HepG2 (cell line): ENCODE results near the gene PSMG3. TPM values are rescaled to one million over a fixed set of nuclear protein-coding genes. Genes with fewer than 3 reads are reported as not detected.

Experiments used
- ATAC-seq: fragments of 200-7000 bp; cut with Tn5 transposase; 3 replicates; pipeline ENCODE4 v1.9.1; 2020; ENCODE audit warnings: mild to moderate bottlenecking, moderate library complexity
- BruUV-seq: library from RNA; stranded (reverse); fragments of 400-500 nt; replicated peaks from 2 replicates; lab custom pipeline; 2021; lab: Mats Ljungman, UMichigan
- CTCF ChIA-PET: fragments of 300-600 bp; formaldehyde crosslinking; extraction: SDS; loops from one replicate; lab custom pipeline; 2021; ENCODE audit warnings: low total read pairs, inconsistent platforms, low intra/inter-chr PET ratio; lab: Yijun Ruan, JAX
- POLR2A ChIA-PET: fragments of 350-600 bp; sonication (Branson Sonifier 250); formaldehyde crosslinking; loops from one replicate; lab custom pipeline; 2020; ENCODE audit warnings: antibody characterized with exemption, inconsistent platforms; lab: Yijun Ruan, JAX
- DNase-seq: peaks from one replicate; pipeline ENCODE4 v3.0.0-alpha.2; 2015; ENCODE audit warnings: low spot score
- FAIRE-seq: peaks from 3 replicates; lab custom pipeline; 2011; peaks lifted over from hg19 to GRCh38; lab: Jason Lieb, UNC
- H2AFZ ChIP-seq: one replicate; pipeline ENCODE4 v1.6.1; 2011; ENCODE audit warnings: low read length, inconsistent platforms
- H3K27ac ChIP-seq: fragments of 300-600 bp; 3 replicates; pipeline ENCODE4 v1.8.0; 2011; ENCODE audit warnings: mixed run types, mild to moderate bottlenecking, mixed read lengths, low read length, inconsistent platforms; ENCODE audit not compliant: insufficient read depth; ENCODE audit errors: extremely low read length
- H3K27me3 ChIP-seq, 2 experiments: fragments of 200-600 bp in 1 of 2; 2 replicates in 1 of 2; 3 replicates in 1 of 2; pipeline versions ENCODE4 v1.6.0 to v1.8.0; 2011; ENCODE audit warnings: low read length in 2 of 2, mild to moderate bottlenecking in 2 of 2, moderate library complexity in 2 of 2, inconsistent platforms in 1 of 2; ENCODE audit not compliant: insufficient read depth in 2 of 2, control insufficient read depth in 1 of 2
- H3K36me3 ChIP-seq, 2 experiments: fragments of 200-600 bp in 1 of 2; replicated peaks in 1 of 2; 2 replicates in 1 of 2; 3 replicates in 1 of 2; pipeline versions ENCODE4 v1.5.1 to v1.8.0; 2011; ENCODE audit warnings: low read length in 2 of 2, inconsistent platforms in 1 of 2; ENCODE audit not compliant: insufficient read depth in 2 of 2, control insufficient read depth in 1 of 2
- H3K4me1 ChIP-seq: 2 replicates; pipeline ENCODE4 v1.5.1; 2012; ENCODE audit warnings: low read length, inconsistent platforms; ENCODE audit not compliant: insufficient read depth
- H3K4me2 ChIP-seq: 2 replicates; pipeline ENCODE4 v1.6.0; 2011; ENCODE audit warnings: low read depth, low read length, inconsistent platforms
- H3K4me3 ChIP-seq, 3 experiments: fragments of 200-600 bp in 1 of 3; sonication (generic), shearing (Covaris generic) in 1 of 3; replicated peaks in 1 of 3; 2 replicates each; pipeline ENCODE4 v1.5.1; 2011 to 2016; ENCODE audit warnings: low read length in 3 of 3, inconsistent platforms in 2 of 3, low read depth in 2 of 3, mild to moderate bottlenecking in 2 of 3, control low read depth in 1 of 3, mixed read lengths in 1 of 3; ENCODE audit not compliant: insufficient read depth in 1 of 3
- H3K79me2 ChIP-seq: one replicate; pipeline ENCODE4 v1.6.1; 2011; ENCODE audit warnings: low read length, inconsistent platforms; ENCODE audit not compliant: insufficient read depth
- H3K9ac ChIP-seq: 2 replicates; pipeline ENCODE4 v1.6.0; 2011; ENCODE audit warnings: mild to moderate bottlenecking, low read depth, low read length, inconsistent platforms; ENCODE audit not compliant: insufficient read depth
- H3K9me3 ChIP-seq: 2 replicates; pipeline ENCODE4 v1.5.1; 2012; ENCODE audit warnings: mild to moderate bottlenecking, low read length
- H4K20me1 ChIP-seq: 2 replicates; pipeline ENCODE4 v1.6.0; 2011; ENCODE audit warnings: inconsistent platforms, mild to moderate bottlenecking, low read length, moderate library complexity; ENCODE audit not compliant: insufficient read depth
- EEA1 ChIP-seq: sonication (generic); formaldehyde crosslinking; IDR thresholded peaks from 2 replicates; pipeline ENCODE4 v1.5.1; 2020; ENCODE audit warnings: mild to moderate bottlenecking, missing genetic modification reagents, borderline replicate concordance
- HIVEP1 ChIP-seq: sonication (generic); formaldehyde crosslinking; IDR thresholded peaks from 2 replicates; pipeline ENCODE4 v1.4.0; 2020; ENCODE audit warnings: mild to moderate bottlenecking, missing genetic modification reagents
- JARID2 ChIP-seq: sonication (generic); formaldehyde crosslinking; IDR thresholded peaks from 2 replicates; pipeline ENCODE4 v1.8.1; 2023; ENCODE audit warnings: missing genetic modification reagents, inconsistent platforms; ENCODE audit not compliant: insufficient replicate concordance
- KDM5B ChIP-seq: sonication (generic); formaldehyde crosslinking; IDR thresholded peaks from 2 replicates; pipeline ENCODE4 v1.4.0; 2020; ENCODE audit warnings: missing genetic modification reagents, mild to moderate bottlenecking, borderline replicate concordance
- MAFK ChIP-seq, 2 experiments: IDR thresholded peaks in 1 of 2; conservative IDR thresholded peaks in 1 of 2; 2 replicates each; pipeline ENCODE4 v1.6.1; 2011; ENCODE audit warnings: improper control_type of control experiment in 2 of 2, low read length in 2 of 2
- MATR3 ChIP-seq: sonication (generic); formaldehyde crosslinking; IDR thresholded peaks from 2 replicates; pipeline ENCODE4 v1.4.0; 2020; ENCODE audit warnings: missing genetic modification reagents
- MZF1 ChIP-seq: sonication (generic); formaldehyde crosslinking; IDR thresholded peaks from 2 replicates; pipeline ENCODE4 v1.8.1; 2023; ENCODE audit warnings: mild to moderate bottlenecking, missing genetic modification reagents, borderline replicate concordance
- NR3C1 ChIP-seq: sonication (generic); formaldehyde crosslinking; IDR thresholded peaks from 2 replicates; pipeline ENCODE4 v1.4.0; 2020; ENCODE audit warnings: missing genetic modification reagents
- TFDP2 ChIP-seq: sonication (generic); formaldehyde crosslinking; IDR thresholded peaks from 2 replicates; pipeline ENCODE4 v1.4.0; 2020; ENCODE audit warnings: missing genetic modification reagents
- TRAFD1 ChIP-seq: sonication (generic); formaldehyde crosslinking; IDR thresholded peaks from 2 replicates; pipeline ENCODE4 v1.5.1; 2020; ENCODE audit warnings: missing genetic modification reagents, mild to moderate bottlenecking, borderline replicate concordance
- ZNF230 ChIP-seq: sonication (generic); formaldehyde crosslinking; IDR thresholded peaks from 2 replicates; pipeline ENCODE4 v1.4.0; 2020; ENCODE audit warnings: mild to moderate bottlenecking, missing genetic modification reagents
- ZNF350 ChIP-seq: sonication (generic); formaldehyde crosslinking; IDR thresholded peaks from 2 replicates; pipeline ENCODE4 v1.4.0; 2020; ENCODE audit warnings: mild to moderate bottlenecking, low read depth, missing genetic modification reagents, borderline replicate concordance
- ZNF740 ChIP-seq: sonication (generic); formaldehyde crosslinking; IDR thresholded peaks from 2 replicates; pipeline ENCODE4 v1.4.0; 2020; ENCODE audit warnings: missing genetic modification reagents
- ZNF776 ChIP-seq: sonication (generic); formaldehyde crosslinking; IDR thresholded peaks from 2 replicates; pipeline ENCODE4 v1.4.0; 2020; ENCODE audit warnings: mild to moderate bottlenecking, missing genetic modification reagents
- ZNF784 ChIP-seq: sonication (generic); formaldehyde crosslinking; IDR thresholded peaks from 2 replicates; pipeline ENCODE4 v1.5.1; 2020; ENCODE audit warnings: missing genetic modification reagents, mild to moderate bottlenecking, borderline replicate concordance
- ZSCAN9 ChIP-seq: IDR thresholded peaks from 2 replicates; pipeline ENCODE4 v1.6.1; 2016; ENCODE audit warnings: borderline replicate concordance
- ZUFSP ChIP-seq: sonication (generic); formaldehyde crosslinking; IDR thresholded peaks from 2 replicates; pipeline ENCODE4 v1.9.0; 2021; ENCODE audit warnings: missing genetic modification reagents, mild to moderate bottlenecking, borderline replicate concordance
- WGBS: methylation state at CpG from one replicate; pipeline ENCODE4 v1.1.6; 2017; ENCODE audit warnings: low lambda C conversion rate; 5-methylcytosine and 5-hydroxymethylcytosine counted together
- in situ Hi-C: cut with HindIII; loops from 2 replicates; pipeline ENCODE4 v1.10.0; 2017; ENCODE audit warnings: low pct_unique_long_range_greater_than_20kb; ENCODE audit not compliant: extremely low pct_ligation_motif_present
- intact Hi-C: fragments of 100-400 bp; cut with micrococcal nuclease; formaldehyde crosslinking; loops from one replicate; pipeline ENCODE4 v1.10.0; 2022; ENCODE audit not compliant: unreplicated experiment
- polyA plus RNA-seq, 8 experiments: library from polyadenylated mRNA; depleted of rRNA in 3 of 8; stranded (reverse) in 7 of 8; unstranded in 1 of 8; fragments of >200 nt; fragmentation: Illumina TruSeq in 4 of 8; extraction: Trizol in 4 of 8; gene quantifications; 2 replicates each; pipeline versions ENCODE4 v1.2.1 to v1.2.3, GENCODE V29; 2011 to 2016; ENCODE audit warnings: low read depth in 4 of 8, missing spikeins in 1 of 8, mixed read lengths in 1 of 8; ENCODE audit not compliant: insufficient read depth in 1 of 8
- total RNA-seq, 5 experiments: library from RNA; depleted of rRNA; stranded (reverse); fragments of >200 nt; fragmentation: Illumina TruSeq; extraction: Trizol; gene quantifications; 2 replicates each; pipeline ENCODE4 v1.2.3, GENCODE V29; 2016; ENCODE audit warnings: low read depth in 1 of 5

PSMG3 gene
- total and polyA plus RNA-seq, 2 of the 13 experiments (the other 11 are each of a cell fraction or from before 2014, with no cell fraction given): 29.6 to 48.4 TPM

- ChIA-PET CTCF (no interaction called here), POLR2A (no interaction called here)
- H3K27me3 ChIP-seq: peaks cover 6 to 79% of the 10 kb centered on the region in 2 experiments; a peak in 3 of 5 replicates
- no peaks in the 10 kb centered on the region for H3K36me3 ChIP-seq
- intact Hi-C loops: no loop called here
- no peak overlapping the region for H3K27ac ChIP-seq
- DNase-seq: no peak
- no TSS peak for BruUV-seq
- no peaks in the 10 kb centered on the region for H3K79me2 ChIP-seq
- no peak overlapping the region for H3K4me3 ChIP-seq
- FAIRE-seq: no peak
- no peak overlapping the region for H3K4me2 ChIP-seq
- TF ChIP-seq MAFK (conservative IDR thresholded peaks at IDR 0.05 in 1 of 2, IDR thresholded peaks at IDR 0.05 in 1 of 2; ENCODE audit: low read length in 2 of 2) (no peak), TFDP2 (CRISPR knock-in tag) (no peak), ZNF776 (CRISPR knock-in tag) (no peak), NR3C1 (CRISPR knock-in tag) (no peak), HIVEP1 (CRISPR knock-in tag) (no peak), TRAFD1 (no peak), ZNF784 (CRISPR knock-in tag) (no peak), ZNF230 (CRISPR knock-in tag) (no peak), EEA1 (CRISPR knock-in tag) (no peak), ZNF350 (CRISPR knock-in tag) (no peak), JARID2 (CRISPR knock-in tag) (no peak), MZF1 (CRISPR knock-in tag) (no peak), MATR3 (CRISPR knock-in tag) (no peak), ZNF740 (CRISPR knock-in tag) (no peak), ZUFSP (CRISPR knock-in tag) (no peak), KDM5B (CRISPR knock-in tag) (no peak), ZSCAN9 (CRISPR knock-in tag) (no peak)
- no peaks in the 10 kb centered on the region for H3K9me3 ChIP-seq
- no peak for ATAC-seq
- no peak overlapping the region for H2AFZ ChIP-seq
- no peak overlapping the region for H3K9ac ChIP-seq
- H4K20me1 ChIP-seq: no peaks in the 10 kb centered on the region
- 0 out of 2 replicates have a peak, but pooled peaks cover 4% of the 10 kb centered on the region for H3K4me1 ChIP-seq
- in situ Hi-C loops: loop anchor here (25.0 kb wide), 1 partner anchor 617 kb away; no protein-coding TSS in a partner anchor
- WGBS: 1% methylated on average over 3 of the region's 3 CpGs
Measured at GRCh38 chr7:1595027-1595426, 25.2 kb upstream of the PSMG3 start.
